ENCODE results near the gene SLC17A9.
A peak's percentile ranks its signal among the peaks of the same experiment; 100 is the strongest.

SLC17A9 gene

GRCh38 chr20:62938105-62938888 lies 14.2 kb upstream of the SLC17A9 start, which contains the start of gene GID8:
TSS of gene GID8 (plus strand) at chr20:62938147. CDS start at chr20:62941503, 3,356 bp downstream.
- Mint-ChIP-seq H3K27me3 (no peaks in the 10 kb centered on the region), H3K27ac (peak within 1 kb of the TSS; percentile 91), H3K36me3 (ENCODE audit: low read depth) (peaks cover 55% of the 10 kb centered on the region), H3K4me1 (ENCODE audit: low read depth) (peaks cover 36% of the 10 kb centered on the region), H3K9me3 (no peaks in the 10 kb centered on the region), H3K4me3 (peak within 1 kb of the TSS; percentile 96)
- intact Hi-C loops (cut with micrococcal nuclease): loop anchor here (2.0 to 5.0 kb wide), 2 partner anchors 15 to 36 kb away; partner anchors contain the start of gene SLC17A9

GRCh38 chr20:62940875-62941274 lies 11.6 kb upstream of the SLC17A9 start:
- Mint-ChIP-seq H3K27ac (no peak overlapping the region), H3K4me1 (ENCODE audit: low read depth) (peaks cover 35% of the 10 kb centered on the region), H3K36me3 (ENCODE audit: low read depth) (peaks cover 81% of the 10 kb centered on the region), H3K9me3 (no peaks in the 10 kb centered on the region), H3K27me3 (no peaks in the 10 kb centered on the region), H3K4me3 (no peak overlapping the region)
- intact Hi-C loops (cut with micrococcal nuclease): no loop called here

- no peak overlapping the region for H3K27ac Mint-ChIP-seq
- intact Hi-C loops (cut with micrococcal nuclease): no loop called here
- no peak overlapping the region for H3K4me3 Mint-ChIP-seq
- H3K36me3 Mint-ChIP-seq (ENCODE audit: low read depth): peaks cover 90% of the 10 kb centered on the region
- H3K27me3 Mint-ChIP-seq: no peaks in the 10 kb centered on the region
- peaks cover 35% of the 10 kb centered on the region for H3K4me1 Mint-ChIP-seq (ENCODE audit: low read depth)
- no peaks in the 10 kb centered on the region for H3K9me3 Mint-ChIP-seq
Observed at GRCh38 chr20:62941792-62942191, 10.7 kb upstream of the SLC17A9 start.

- H3K9me3 Mint-ChIP-seq: no peaks in the 10 kb centered on the region
- peaks cover 91% of the 10 kb centered on the region for H3K36me3 Mint-ChIP-seq (ENCODE audit: low read depth)
- no peaks in the 10 kb centered on the region for H3K27me3 Mint-ChIP-seq
- no peak overlapping the region for H3K27ac Mint-ChIP-seq
- H3K4me3 Mint-ChIP-seq: no peak overlapping the region
- H3K4me1 Mint-ChIP-seq (ENCODE audit: low read depth): peaks cover 31% of the 10 kb centered on the region
- intact Hi-C loops (cut with micrococcal nuclease): no loop called here
Observed at GRCh38 chr20:62942456-62942855, 10.1 kb upstream of the SLC17A9 start.

GRCh38 chr20:62943396-62943795 lies 9.1 kb upstream of the SLC17A9 start:
- intact Hi-C loops (cut with micrococcal nuclease): no loop called here
- H3K27me3 Mint-ChIP-seq: no peaks in the 10 kb centered on the region
- peaks cover 31% of the 10 kb centered on the region for H3K4me1 Mint-ChIP-seq (ENCODE audit: low read depth)
- H3K9me3 Mint-ChIP-seq: no peaks in the 10 kb centered on the region
- H3K27ac Mint-ChIP-seq: no peak overlapping the region
- peaks cover 95% of the 10 kb centered on the region for H3K36me3 Mint-ChIP-seq (ENCODE audit: low read depth)
- no peak overlapping the region for H3K4me3 Mint-ChIP-seq

GRCh38 chr20:62944184-62944583 lies 8.3 kb upstream of the SLC17A9 start:
- Mint-ChIP-seq H3K9me3 (peaks cover 8% of the 10 kb centered on the region), H3K4me3 (no peak overlapping the region), H3K36me3 (ENCODE audit: low read depth) (peaks cover 98% of the 10 kb centered on the region), H3K4me1 (ENCODE audit: low read depth) (peaks cover 23% of the 10 kb centered on the region), H3K27me3 (no peaks in the 10 kb centered on the region), H3K27ac (no peak overlapping the region)
- intact Hi-C loops (cut with micrococcal nuclease): no loop called here

- no peak overlapping the region for H3K27ac Mint-ChIP-seq
- H3K4me1 Mint-ChIP-seq (ENCODE audit: low read depth): peaks cover 19% of the 10 kb centered on the region
Observed at GRCh38 chr20:62944746-62945145, 7.8 kb upstream of the SLC17A9 start.

GRCh38 chr20:62945771-62946339 lies 6.7 kb upstream of the SLC17A9 start:
- intact Hi-C loops (cut with micrococcal nuclease): no loop called here
- Mint-ChIP-seq H3K27me3 (no peaks in the 10 kb centered on the region), H3K9me3 (peaks cover 9% of the 10 kb centered on the region), H3K4me1 (ENCODE audit: low read depth) (peaks cover 26% of the 10 kb centered on the region), H3K27ac (no peak overlapping the region), H3K4me3 (no peak overlapping the region), H3K36me3 (ENCODE audit: low read depth) (peaks cover 99% of the 10 kb centered on the region)

More at GRCh38 chr20:62944746-62945145, 7.8 kb upstream of the SLC17A9 start:
- Mint-ChIP-seq H3K36me3 (ENCODE audit: low read depth) (peaks cover 97% of the 10 kb centered on the region), H3K27me3 (no peaks in the 10 kb centered on the region), H3K4me3 (no peak overlapping the region), H3K9me3 (peaks cover 9% of the 10 kb centered on the region)
- intact Hi-C loops (cut with micrococcal nuclease): no loop called here

- Mint-ChIP-seq H3K4me1 (ENCODE audit: low read depth) (peaks cover 28% of the 10 kb centered on the region), H3K27me3 (no peaks in the 10 kb centered on the region), H3K36me3 (ENCODE audit: low read depth) (peaks cover 92% of the 10 kb centered on the region), H3K4me3 (no peak overlapping the region), H3K27ac (no peak overlapping the region), H3K9me3 (peaks cover 9% of the 10 kb centered on the region)
- intact Hi-C loops (cut with micrococcal nuclease): no loop called here
Observed at GRCh38 chr20:62946918-62947317, 5.6 kb upstream of the SLC17A9 start.

- Mint-ChIP-seq H3K36me3 (ENCODE audit: low read depth) (peaks cover 84% of the 10 kb centered on the region), H3K9me3 (peaks cover 9% of the 10 kb centered on the region), H3K4me3 (no peak overlapping the region), H3K4me1 (ENCODE audit: low read depth) (peaks cover 29% of the 10 kb centered on the region), H3K27me3 (no peaks in the 10 kb centered on the region), H3K27ac (no peak overlapping the region)
- intact Hi-C loops (cut with micrococcal nuclease): no loop called here
Observed at GRCh38 chr20:62947532-62948300, 4.8 kb upstream of the SLC17A9 start.

- Mint-ChIP-seq H3K27ac (peak overlapping the region; percentile 29), H3K9me3 (peaks cover 9% of the 10 kb centered on the region), H3K4me3 (no peak overlapping the region), H3K4me1 (ENCODE audit: low read depth) (peaks cover 43% of the 10 kb centered on the region), H3K27me3 (no peaks in the 10 kb centered on the region), H3K36me3 (ENCODE audit: low read depth) (peaks cover 69% of the 10 kb centered on the region)
- intact Hi-C loops (cut with micrococcal nuclease): no loop called here
Observed at GRCh38 chr20:62949153-62949821, 3.2 kb upstream of the SLC17A9 start.

GRCh38 chr20:62949962-62950361 lies 2.5 kb upstream of the SLC17A9 start:
- peak overlapping the region; percentile 29 for H3K27ac Mint-ChIP-seq

GRCh38 chr20:62950741-62951140 lies 1.8 kb upstream of the SLC17A9 start:
- peaks cover 9% of the 10 kb centered on the region for H3K9me3 Mint-ChIP-seq
- no peak overlapping the region for H3K4me3 Mint-ChIP-seq
- peaks cover 54% of the 10 kb centered on the region for H3K36me3 Mint-ChIP-seq (ENCODE audit: low read depth)

More at GRCh38 chr20:62949962-62950361, 2.5 kb upstream of the SLC17A9 start:
- Mint-ChIP-seq H3K4me1 (ENCODE audit: low read depth) (peaks cover 50% of the 10 kb centered on the region), H3K27me3 (no peaks in the 10 kb centered on the region), H3K4me3 (no peak overlapping the region), H3K9me3 (peaks cover 9% of the 10 kb centered on the region), H3K36me3 (ENCODE audit: low read depth) (peaks cover 62% of the 10 kb centered on the region)
- intact Hi-C loops (cut with micrococcal nuclease): loop anchor here (5.0 kb wide), 1 partner anchor 88 kb away; the partner anchor contains the start of gene TCFL5

More at GRCh38 chr20:62950741-62951140, 1.8 kb upstream of the SLC17A9 start:
- intact Hi-C loops (cut with micrococcal nuclease): loop anchor here (5.0 kb wide), 1 partner anchor 88 kb away; the partner anchor contains the start of gene TCFL5
- no peaks in the 10 kb centered on the region for H3K27me3 Mint-ChIP-seq
- H3K27ac Mint-ChIP-seq: peak overlapping the region; percentile 88
- peaks cover 58% of the 10 kb centered on the region for H3K4me1 Mint-ChIP-seq (ENCODE audit: low read depth)

Measured in dendritic cell treated with granulocyte-macrophage colony-stimulating factor and Interleukin-4, amounts not matched to agents 40 ng/mL and 50 ng/mL, for 4 days (primary cell).